ENCODE measurements around the gene JADE2.
A peak's percentile ranks its signal among the peaks of the same experiment; 100 is the strongest.
"Not testable (repeated sequence)": the region's sequence is repeated elsewhere in the genome, so short reads cannot be mapped to it uniquely, and the experiment has no call there.

The JADE2 gene

DNA sequence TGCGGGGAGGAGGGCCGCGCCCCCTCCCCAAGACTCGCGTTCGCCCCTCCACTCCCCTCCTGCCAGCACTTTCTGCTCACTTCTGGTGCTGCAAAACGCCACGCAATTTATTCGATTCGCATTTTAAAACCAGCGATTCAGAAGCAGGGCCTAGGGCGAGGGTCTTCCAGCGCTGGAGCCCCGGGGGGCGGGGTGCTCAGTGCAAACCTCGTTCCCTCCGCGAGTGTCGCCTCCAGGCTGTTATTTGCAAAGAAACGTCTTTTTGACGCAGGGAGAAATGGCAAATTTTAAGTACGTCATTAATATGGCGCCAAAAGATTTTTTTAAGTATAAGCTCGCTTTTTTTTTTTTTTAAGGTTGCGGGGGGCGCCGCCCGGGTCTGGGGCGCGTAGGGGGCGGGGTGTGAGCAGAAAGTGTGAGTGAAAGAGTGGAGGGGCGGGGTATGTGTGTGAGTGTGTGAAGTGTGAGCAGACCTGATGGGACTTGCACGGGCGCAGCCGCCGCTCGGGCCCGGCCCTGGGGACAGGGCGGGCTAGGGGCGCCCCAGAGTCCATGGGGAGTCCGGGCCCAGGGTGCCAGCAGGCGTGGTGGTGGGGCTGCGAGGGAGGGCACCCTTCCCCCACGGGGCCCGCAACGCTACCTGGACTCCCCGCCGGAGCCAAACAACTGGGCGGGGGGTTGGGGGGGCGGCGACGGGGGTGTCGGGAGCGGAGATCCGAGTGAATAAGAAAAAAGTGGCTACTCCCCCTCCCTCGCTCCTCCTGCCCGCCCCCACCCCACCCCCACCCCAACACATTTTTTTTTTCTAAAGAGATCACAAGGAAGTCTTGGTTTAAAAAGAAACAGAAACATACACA lies at the start of gene JADE2:
TSS of gene JADE2 (plus strand) at position 845 of the 857 bp plus-strand sequence. CDS start 10,188 bp downstream, outside the sequence.
- DNase-seq (ENCODE audit: low read depth): peak; percentile 66

- no peak for DNase-seq (ENCODE audit: low read depth)
Observed at GRCh38 chr5:134477462-134478245, 47.8 kb upstream of the JADE2 start.

DNA sequence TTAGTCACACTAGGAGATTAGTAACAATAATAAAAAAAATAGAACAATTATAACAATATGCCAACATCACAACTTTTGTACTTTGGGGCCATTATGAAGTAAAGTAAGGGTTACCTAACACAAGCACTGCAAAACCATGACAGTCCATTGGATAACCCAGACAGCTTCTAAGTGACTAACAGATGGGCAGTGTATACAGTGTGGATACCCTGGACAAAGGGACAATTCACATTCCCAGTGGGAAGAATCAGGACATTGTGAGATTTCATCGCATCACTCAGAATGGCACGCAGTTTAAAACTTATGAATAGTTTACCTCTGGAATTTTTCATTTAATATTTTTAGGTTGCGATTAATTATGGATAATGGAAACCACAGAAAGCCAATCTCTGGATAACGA lies 45.6 kb upstream of the JADE2 start:
- DNase-seq (ENCODE audit: low read depth): no peak

DNA sequence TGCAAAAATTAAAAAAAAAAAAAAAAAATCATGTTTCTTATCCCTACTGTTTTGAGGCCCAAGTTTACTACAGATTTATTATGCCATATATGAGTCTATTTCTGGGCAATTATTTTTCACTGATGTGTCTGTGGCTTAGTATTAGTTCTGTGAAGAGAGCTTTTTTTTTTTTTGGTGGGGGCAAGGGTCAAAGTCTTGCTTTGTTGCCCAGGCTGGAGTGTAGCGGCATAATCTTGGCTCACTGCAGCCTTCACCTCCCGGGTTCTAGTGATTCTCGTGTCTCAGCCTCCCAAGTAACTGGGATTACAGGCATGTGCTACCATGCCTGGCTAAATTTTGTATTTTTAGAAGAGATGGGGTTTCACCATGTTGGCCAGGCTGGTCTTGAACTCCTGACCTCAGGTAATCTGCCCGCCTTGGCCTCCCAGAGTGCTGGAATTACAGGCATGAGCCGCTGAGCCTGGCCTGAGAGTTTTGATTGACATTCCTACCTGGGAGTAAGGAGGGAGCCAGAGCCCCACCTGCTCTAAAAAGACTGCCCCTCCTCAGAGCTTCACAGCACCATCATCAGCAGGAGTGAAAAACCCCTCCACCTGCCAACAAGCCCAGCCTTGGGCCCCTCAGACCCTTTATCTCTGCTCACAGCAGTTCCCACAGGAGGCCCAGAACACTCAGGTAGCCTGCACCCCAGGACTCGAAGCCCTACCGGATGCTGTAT lies 36.1 kb upstream of the JADE2 start:
- DNase-seq (ENCODE audit: low read depth): no peak

GRCh38 chr5:134490255-134490924 lies 35.1 kb upstream of the JADE2 start:
- no peak for DNase-seq (ENCODE audit: low read depth)

- no peak for DNase-seq (ENCODE audit: low read depth)
Observed at GRCh38 chr5:134490925-134491271, 34.6 kb upstream of the JADE2 start.

DNA sequence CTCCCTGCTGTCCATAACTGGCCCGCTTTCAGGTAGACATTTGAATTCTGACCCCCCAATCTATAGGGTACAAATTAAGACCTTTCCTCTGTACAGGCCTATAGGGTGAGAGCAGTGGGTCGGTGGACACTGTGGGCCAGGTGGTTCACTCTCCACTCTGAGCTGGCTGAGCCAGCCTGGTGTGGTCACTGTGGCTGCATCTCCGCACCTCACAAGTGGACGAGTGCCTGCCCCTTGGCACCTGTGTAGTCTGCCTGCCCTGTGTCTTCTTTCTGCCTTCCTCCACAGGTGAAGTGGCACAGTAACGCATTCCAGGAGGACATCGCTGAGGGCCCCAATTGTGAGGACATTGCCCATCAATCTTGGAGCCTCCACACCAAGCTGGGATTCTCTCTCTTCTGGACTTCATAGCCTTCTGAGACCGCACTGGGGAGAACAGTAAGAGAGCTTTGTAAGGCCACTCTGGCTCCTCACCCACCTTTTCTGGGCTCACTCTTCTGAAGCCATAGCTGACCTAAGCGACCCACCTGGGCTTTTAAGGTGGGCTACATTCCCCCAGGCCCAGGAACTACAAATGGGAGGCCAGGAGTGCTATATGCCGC lies 33.5 kb upstream of the JADE2 start:
- no peak for DNase-seq (ENCODE audit: low read depth)

GRCh38 chr5:134492568-134492967 lies 32.9 kb upstream of the JADE2 start:
- DNase-seq (ENCODE audit: low read depth): no peak

DNA sequence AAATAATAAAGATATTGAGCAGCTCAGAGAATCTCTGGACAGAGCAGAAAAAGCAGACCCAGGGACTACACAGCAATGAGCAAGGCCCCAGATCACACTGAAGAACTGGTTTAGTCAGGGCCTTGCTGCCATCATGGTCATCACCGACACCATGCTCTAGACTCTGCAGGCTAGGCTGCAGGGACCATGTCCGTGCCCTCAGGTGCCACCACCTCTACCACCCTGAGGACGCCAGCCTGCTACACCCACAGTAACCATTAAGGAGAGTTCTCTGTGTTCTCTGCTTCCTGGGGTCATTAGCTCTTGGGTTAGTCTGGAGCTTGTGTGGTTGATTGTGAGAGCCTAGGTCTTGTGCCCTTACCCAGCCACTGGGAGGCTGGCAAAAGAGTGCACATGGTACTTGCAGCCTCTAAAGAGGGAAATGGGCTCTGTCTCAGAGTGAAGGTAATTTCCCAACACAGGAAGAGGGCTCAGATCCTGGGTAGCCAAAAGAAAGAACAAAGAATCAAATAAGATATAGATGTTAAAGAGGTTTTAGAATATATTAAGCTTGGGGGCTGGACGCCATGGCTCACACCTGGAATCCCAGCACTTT lies 31.9 kb upstream of the JADE2 start:
- no peak for DNase-seq (ENCODE audit: low read depth)

DNA sequence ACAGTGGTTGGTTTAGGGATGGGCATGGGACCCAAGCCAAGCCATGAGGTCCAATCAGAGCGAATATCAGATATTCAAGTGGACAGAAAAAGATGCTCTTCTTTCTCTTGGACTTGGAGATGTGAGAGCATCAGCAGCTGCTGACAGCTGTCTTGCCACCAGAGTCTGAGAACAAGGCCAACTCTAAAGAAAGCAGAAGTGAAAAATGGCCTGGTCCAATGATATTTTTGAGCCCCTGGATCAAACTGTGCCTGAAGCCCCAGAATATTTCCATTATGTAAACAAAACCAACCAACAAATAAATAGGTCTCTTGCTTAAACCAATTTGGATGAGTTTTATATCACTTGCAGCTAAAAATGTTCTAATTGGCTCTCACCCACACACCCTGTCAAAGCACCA lies 30.7 kb upstream of the JADE2 start:
- no peak for DNase-seq (ENCODE audit: low read depth)

GRCh38 chr5:134499905-134500304 lies 25.6 kb upstream of the JADE2 start:
- DNase-seq (ENCODE audit: low read depth): not testable (repeated sequence)

DNA sequence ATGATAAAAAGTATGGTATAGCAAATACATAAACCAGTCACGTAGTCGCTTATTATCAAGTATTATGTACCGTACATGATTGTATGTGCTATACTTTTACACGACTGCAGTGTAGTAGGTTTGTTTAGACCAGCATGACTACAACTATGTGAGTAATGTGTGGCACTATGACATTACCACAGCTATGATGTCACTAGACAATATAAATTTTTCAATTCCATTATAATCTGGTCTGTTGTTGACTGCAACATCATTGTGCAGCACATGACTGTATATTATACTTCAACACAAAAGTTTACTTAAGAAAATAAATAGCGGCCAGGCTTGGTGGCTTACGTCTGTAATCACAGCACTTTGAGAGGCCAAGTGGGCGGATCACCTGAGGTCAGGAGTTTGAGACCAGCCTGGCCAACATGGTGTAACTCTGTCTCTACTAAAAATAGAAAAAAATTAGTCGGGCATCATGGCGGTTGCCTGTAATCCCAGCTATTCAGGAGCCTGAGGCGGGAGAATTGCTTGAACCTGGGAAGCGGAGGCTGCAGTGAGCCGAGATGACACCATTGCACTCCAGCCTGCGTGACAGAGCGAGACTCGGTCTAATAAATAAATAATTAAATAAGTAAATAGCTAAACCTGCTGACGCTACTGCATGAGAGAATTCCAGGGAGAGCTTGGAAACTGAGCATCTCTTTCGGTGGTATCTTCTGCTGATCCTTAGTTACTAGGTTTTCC lies 24.6 kb upstream of the JADE2 start:
- DNase-seq (ENCODE audit: low read depth): no peak

- no peak for DNase-seq (ENCODE audit: low read depth)
Observed at GRCh38 chr5:134502259-134502658, 23.2 kb upstream of the JADE2 start.

DNA sequence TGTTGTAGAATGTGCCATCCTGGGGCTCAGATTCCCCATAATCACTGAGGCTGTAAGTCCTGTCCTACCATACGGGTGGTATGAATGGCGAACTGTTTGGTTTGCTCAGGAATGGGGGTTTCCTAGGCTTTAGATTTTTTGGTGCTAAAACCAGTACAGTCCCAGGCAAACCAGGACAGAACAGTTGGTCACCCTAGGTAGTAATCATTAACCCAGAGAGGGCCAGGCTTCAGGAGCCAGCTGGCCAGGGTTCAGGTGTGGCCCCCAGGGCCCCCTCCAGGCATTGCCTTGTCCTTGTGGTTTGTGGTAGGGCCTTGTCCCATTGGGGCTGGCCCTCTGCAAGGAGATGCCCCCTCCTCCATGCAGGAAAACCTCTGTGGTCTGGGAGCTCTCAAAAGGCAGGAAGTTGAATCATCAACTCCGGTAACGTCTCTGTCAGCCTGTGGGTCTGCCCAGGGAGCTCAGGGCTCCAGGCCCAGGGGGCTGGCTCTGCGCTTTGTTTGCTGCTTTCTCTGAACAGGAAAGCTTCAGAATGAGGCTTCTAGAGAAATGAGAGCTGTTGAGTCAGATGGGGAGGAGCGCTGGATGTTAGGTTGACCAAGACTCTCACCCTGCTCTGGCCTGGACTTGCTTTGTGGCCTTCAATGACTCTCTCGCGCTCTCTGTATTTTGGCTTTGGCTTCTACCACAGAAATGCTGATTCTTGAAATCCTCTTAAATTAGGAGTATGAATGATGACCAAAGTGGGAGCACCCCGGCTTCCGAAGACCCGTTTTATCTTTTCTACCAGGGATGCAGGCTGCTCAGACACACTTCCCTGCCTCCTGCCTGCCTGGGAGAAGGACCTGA lies 22.2 kb upstream of the JADE2 start:
- peak; percentile 35 for DNase-seq (ENCODE audit: low read depth)

DNA sequence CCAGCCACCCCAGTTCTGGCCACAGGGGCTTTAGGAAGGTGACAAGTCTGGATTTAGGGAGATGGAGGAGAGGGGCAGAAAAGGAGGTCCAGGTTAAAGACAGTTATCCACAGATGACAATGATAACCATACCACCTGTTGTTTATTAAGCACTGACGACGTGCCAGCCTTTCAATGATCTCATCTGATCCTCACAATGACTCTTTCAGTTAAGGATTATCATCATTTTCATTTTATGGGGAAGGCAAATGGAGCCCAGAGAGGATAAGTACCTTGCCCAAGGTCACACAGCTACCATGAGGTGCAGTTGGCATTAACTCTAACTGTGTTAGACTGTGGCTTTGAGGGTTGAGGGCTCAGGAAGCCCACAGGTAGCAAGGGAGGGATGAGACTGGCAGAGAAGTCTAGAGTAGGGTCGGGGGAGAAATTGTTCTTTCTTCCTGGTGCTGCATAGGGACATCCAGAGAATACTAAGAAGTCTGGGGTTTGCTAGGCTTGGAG lies 21.5 kb upstream of the JADE2 start:
- no peak for DNase-seq (ENCODE audit: low read depth)

DNA sequence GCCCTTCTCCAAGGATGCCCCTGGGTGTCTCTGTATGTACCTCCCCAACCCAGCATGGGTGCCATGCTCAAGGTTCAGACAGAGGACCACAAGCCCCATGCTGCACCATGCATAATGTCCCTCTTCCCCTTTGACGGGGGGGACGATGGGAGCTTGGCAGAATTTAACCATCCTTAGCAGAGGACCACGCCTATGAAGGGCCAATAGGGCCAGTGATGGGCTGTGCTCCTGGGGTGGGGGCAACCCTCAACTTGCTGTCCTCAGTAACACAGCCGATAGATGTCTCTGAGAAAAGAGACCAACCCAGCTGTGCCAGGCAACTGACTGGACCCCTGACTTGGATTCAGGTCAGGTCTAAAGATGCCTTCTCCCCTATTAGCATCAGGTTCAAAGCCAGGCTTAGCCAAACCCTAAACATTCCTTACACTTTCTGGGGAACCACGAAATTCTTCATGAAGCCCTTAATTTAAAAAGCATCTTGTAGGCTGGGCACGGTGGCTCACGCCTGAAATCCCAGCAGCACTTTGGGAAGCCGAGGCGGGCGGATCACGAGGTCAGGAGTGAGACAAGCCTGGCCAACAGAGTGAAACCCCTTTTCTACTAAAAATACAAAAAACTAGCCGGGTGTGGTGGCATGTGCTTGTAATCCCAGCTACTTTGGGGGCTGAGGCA lies 20.7 kb upstream of the JADE2 start:
- DNase-seq (ENCODE audit: low read depth): no peak

GRCh38 chr5:134506054-134507039 lies 19.1 kb upstream of the JADE2 start:
- DNase-seq (ENCODE audit: low read depth): no peak

DNA sequence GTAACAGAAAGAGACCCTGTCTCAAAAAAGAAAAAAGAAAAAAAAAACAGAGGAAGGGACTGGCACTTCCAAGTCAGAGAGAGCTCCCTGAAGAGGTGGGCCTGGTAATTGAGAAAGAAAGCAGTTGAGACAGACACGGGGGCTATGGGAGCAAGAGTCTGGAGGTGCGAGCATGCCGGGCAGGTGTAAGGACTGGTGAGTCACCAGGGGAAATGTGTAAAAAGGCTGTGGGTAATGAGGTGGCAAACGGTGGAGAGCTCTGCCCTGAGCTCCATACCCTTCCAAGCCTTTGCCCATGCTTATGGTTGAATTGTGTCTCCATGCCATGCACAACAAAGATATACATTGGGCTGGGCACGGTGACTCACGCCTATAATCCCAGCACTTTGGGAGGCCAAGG lies 18.0 kb upstream of the JADE2 start:
- DNase-seq (ENCODE audit: low read depth): no peak

All from activated T-cell treated with anti-CD3 and anti-CD28 coated beads for 1 hour (primary cell).